ENCODE measurements around the gene RYR1. TPM values are rescaled to one million over a fixed set of nuclear protein-coding genes. Genes with fewer than 3 reads are reported as not detected.

RYR1 gene
- total RNA-seq, 1 experiment from 2014 or later = 4.1 TPM

DNA sequence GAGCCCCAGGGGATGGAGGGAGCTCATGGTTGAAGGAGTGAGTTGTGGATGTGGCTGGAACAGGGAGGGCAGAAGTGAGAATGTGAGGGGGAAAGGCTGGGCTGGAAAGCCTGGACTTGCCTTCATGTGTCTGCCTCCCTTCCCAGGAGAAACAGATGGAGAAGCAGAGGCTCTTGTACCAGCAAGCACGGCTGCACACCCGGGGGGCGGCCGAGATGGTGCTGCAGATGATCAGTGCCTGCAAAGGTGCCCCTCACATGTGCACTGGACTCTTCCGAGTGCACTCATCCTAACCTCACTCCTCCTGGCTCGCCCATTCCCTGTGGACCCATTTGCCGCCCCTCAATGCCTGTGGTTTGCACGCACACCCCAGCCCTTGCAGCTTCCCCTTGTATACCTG lies 101.1 kb downstream of the RYR1 start:
- H3K27me3 ChIP-seq (ENCODE audit: insufficient read depth, low read length) = no peaks in the 10 kb centered on the region
- H3K36me3 ChIP-seq (ENCODE audit: control insufficient read depth in 1 of 2, insufficient read depth in 2 of 2, low read length in 2 of 2) = no peaks in the 10 kb centered on the region
- no TSS peak for BruUV-seq (replicated peaks)
- no peaks in the 10 kb centered on the region for H3K79me2 ChIP-seq (ENCODE audit: insufficient read depth, low read length)
- ChIA-PET POLR2A (no interaction called here), CTCF (no interaction called here), RAD21 (ENCODE audit: low non-redundant PET in 1 of 2, low total read pairs in 2 of 2, uncharacterized antibody in 2 of 2, unreplicated experiment in 2 of 2) (no interaction called here)
- no peaks in the 10 kb centered on the region for H4K20me1 ChIP-seq (ENCODE audit: insufficient read depth)
- H3K4me2 ChIP-seq (ENCODE audit: low read length) = no peak overlapping the region
- DNase-seq (ENCODE audit: low read depth, low spot score) = no peak
- peaks cover 13 to 18% of the 10 kb centered on the region in 2 experiments; a peak in 3 of 4 replicates for H3K9me3 ChIP-seq (ENCODE audit: control insufficient read depth in 1 of 2, insufficient read depth in 1 of 2, low read depth in 1 of 2, low read length in 2 of 2)
- no peak for TF ChIP-seq JUND (IDR thresholded peaks at IDR 0.05)
- ATAC-seq = no peak
- H3K9me2 ChIP-seq (ENCODE audit: insufficient read depth) = no peaks in the 10 kb centered on the region
- no peak overlapping the region for H3K4me3 ChIP-seq (replicated peaks in 1 of 2; ENCODE audit: low read depth in 1 of 2, low read length in 2 of 2)
- H3K4me1 ChIP-seq (ENCODE audit: control insufficient read depth in 1 of 2, insufficient read depth in 2 of 2, low read length in 2 of 2) = no peaks in the 10 kb centered on the region
- no peak overlapping the region for H2AFZ ChIP-seq (ENCODE audit: low read depth, low read length, poor library complexity, severe bottlenecking)
- no peak overlapping the region for H3K27ac ChIP-seq (ENCODE audit: low read depth, low read length)
- no peak overlapping the region for H3K9ac ChIP-seq (ENCODE audit: low read length)
- intact Hi-C loops (cut with micrococcal nuclease) = no loop called here

- POLR2A ChIA-PET = no interaction called here
- H3K79me2 ChIP-seq (ENCODE audit: insufficient read depth, low read length) = no peaks in the 10 kb centered on the region
- no peaks in the 10 kb centered on the region for H3K27me3 ChIP-seq (ENCODE audit: insufficient read depth, low read length)
- H3K4me2 ChIP-seq (ENCODE audit: low read length) = no peak overlapping the region
- CTCF ChIA-PET = no interaction called here
- H3K36me3 ChIP-seq (ENCODE audit: control insufficient read depth in 1 of 2, insufficient read depth in 2 of 2, low read length in 2 of 2) = no peaks in the 10 kb centered on the region
- H3K9me2 ChIP-seq (ENCODE audit: insufficient read depth) = no peaks in the 10 kb centered on the region
- DNase-seq (ENCODE audit: low read depth, low spot score) (no peak), ATAC-seq (no peak)
- no peak overlapping the region for H2AFZ ChIP-seq (ENCODE audit: low read depth, low read length, poor library complexity, severe bottlenecking)
- TF ChIP-seq CBX3 (IDR thresholded peaks at IDR 0.05; ENCODE audit: low read depth) (peak; percentile 39; the same call in 1 of the 2 replicates), FOSL1 (IDR thresholded peaks at IDR 0.05; ENCODE audit: low read depth) (no peak), SRF (IDR thresholded peaks at IDR 0.05; ENCODE audit: low read depth) (no peak), CTCF (IDR thresholded peaks at IDR 0.05 in 2 of 3, conservative IDR thresholded peaks at IDR 0.05 in 1 of 3; ENCODE audit: borderline replicate concordance in 1 of 3, insufficient read depth in 1 of 3, low read depth in 2 of 3, low read length in 2 of 3) (no peak), TCF7L2 (IDR thresholded peaks at IDR 0.05; ENCODE audit: borderline replicate concordance, extremely low read depth, insufficient read depth, insufficient read length) (no peak), SIN3A (IDR thresholded peaks at IDR 0.05; ENCODE audit: low read depth) (no peak)
- H3K4me3 ChIP-seq (replicated peaks in 1 of 2; ENCODE audit: low read depth in 1 of 2, low read length in 2 of 2) = no peak overlapping the region
- no peak overlapping the region for H3K27ac ChIP-seq (ENCODE audit: low read depth, low read length)
- RAD21 ChIA-PET (ENCODE audit: low non-redundant PET in 1 of 2, low total read pairs in 2 of 2, uncharacterized antibody in 2 of 2, unreplicated experiment in 2 of 2) = no interaction called here
- intact Hi-C loops (cut with micrococcal nuclease) = no loop called here
- H3K9me3 ChIP-seq (ENCODE audit: control insufficient read depth in 1 of 2, insufficient read depth in 1 of 2, low read depth in 1 of 2, low read length in 2 of 2) = peaks cover 13 to 18% of the 10 kb centered on the region in 2 experiments; a peak in 3 of 4 replicates
- H3K4me1 ChIP-seq (ENCODE audit: control insufficient read depth in 1 of 2, insufficient read depth in 2 of 2, low read length in 2 of 2) = no peaks in the 10 kb centered on the region
- H3K9ac ChIP-seq (ENCODE audit: low read length) = no peak overlapping the region
- H4K20me1 ChIP-seq (ENCODE audit: insufficient read depth) = no peaks in the 10 kb centered on the region
- no TSS peak for BruUV-seq (replicated peaks)
These were observed 101.7 kb downstream of the RYR1 start for GRCh38 chr19:38535212-38535611.

Measured in HCT116 (cell line).